HG03196 (cell line): ENCODE measurements around the gene ADAMTS16.

ENCODE experiments used
- ATAC-seq: cut with Tn5 transposase; IDR thresholded peaks from one replicate; pipeline ENCODE4 v1.9.1; 2021; ENCODE audit not compliant: unreplicated experiment

The ADAMTS16 gene

DNA sequence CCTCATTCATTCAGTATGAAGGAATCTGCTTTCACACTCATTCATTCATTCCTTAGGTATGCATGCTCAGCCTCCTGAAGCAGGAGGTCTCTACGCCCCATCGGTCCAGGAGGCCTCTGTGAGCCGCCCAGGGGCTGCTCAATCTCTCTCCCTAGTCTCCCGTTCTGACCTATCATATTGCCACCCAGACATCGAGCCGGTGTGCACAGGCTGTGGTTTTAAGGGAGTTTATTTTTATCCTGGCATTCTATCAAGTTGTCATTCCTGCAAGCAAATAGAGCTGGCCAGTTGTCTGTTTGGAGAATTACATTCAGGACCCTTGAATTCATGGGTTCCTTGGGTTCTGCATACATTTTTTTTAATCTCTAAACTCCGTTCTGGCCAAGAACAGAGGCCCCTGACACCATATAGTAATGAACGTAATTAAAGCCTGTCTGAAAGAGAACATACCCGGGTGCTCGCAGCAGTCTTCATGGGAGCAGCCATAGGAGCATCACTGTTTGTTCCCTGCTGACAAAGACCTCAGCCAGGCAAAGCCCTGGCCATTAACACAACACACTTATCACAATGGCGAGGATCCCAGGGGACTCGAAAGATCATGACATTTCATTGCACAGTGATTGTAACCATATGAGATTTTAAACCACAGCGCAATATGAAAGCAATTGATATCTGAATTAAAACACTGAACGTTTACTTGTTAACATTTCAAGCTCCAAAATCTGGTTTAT, 80.9 kb downstream of the ADAMTS16 start:
- no peak for ATAC-seq

DNA sequence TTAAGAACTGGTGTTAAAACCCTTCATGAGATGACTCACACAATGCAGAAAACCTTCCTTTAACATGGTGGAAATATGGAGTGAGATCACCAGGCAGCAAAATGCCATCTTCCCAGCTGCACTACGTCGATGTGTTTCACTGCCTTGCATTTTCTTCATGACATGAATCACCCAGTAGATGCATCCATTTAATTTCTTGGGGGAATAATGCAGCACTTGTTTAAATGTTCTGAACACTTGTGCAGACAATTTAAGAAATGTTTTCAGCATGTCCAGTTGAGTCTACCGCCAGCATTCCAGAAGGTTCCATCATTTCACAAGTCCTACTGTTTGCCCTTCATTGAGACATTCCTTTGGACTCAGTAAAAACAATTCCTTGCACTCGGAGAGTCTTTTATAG, 81.6 kb downstream of the ADAMTS16 start:
- ATAC-seq: no peak

DNA sequence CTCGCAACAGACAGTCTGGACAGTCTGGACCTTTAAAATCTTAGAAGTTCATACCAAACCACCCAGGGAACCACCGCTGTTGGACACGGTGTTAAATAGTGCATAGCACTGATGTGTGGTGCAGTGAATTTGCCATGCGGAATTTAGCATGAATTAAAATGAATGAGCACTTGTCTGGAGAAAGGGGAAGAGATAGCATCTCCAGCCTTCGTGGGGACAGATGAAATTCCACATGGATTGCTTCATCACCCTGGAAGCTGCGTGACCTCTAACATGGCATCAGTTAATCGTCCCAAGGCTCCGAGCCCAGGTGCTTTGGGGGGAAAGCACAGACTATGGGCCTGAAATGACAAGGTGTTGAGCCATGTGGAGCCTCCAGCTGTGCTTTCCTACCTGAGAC, 91.4 kb downstream of the ADAMTS16 start:
- no peak for ATAC-seq

DNA sequence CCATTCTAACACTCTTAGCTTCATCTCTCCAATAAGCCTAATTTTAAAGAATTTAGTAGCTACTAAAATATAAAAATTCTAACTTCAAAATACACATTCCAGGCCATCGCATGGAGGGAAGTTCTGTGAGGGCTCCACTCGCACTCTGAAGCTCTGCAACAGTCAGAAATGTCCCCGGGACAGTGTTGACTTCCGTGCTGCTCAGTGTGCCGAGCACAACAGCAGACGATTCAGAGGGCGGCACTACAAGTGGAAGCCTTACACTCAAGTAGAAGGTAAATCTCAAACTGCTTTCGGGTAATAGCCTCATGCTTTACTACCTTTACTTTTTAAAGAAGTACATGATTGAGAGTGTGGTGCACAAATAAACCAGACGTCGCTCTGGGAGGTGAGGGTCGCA, 94.8 kb downstream of the ADAMTS16 start:
- no peak for ATAC-seq

DNA sequence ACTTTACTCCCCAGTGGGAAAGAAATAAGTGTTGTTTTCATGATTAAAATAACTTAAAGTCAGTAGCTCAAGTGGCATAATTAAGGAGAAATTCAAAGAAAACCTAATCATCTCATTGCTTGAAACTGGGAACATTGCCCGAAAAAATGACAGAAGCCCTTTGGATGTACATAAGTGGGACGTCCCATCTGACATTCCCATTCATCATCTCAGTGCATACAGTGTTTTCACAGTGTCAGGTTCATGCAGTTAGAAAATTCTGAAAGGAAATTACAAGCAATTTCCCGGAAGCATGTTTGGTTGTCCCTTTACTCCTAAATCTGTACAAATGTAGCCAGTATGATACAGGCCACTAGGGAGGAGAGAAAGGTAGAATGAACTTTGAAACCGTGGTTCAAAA, 95.6 kb downstream of the ADAMTS16 start:
- ATAC-seq: no peak

DNA sequence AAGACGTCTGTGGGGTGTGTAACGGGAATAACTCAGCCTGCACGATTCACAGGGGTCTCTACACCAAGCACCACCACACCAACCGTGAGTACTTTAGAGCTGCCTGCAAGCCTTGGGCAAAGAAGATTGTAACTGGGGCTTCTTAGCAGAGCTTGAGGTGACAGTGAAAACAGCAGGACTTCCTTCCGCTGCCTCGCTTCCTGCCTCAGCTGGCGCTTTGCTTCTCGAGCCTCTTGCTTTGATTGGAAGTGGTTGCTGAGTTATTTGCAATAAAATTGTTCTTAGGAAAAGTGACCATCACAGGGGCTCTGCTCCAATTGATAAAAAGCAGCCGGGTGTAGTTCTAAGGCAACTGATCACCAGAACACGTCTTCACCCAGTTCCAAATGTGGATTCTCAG, 99.1 kb downstream of the ADAMTS16 start:
- ATAC-seq: no peak

DNA sequence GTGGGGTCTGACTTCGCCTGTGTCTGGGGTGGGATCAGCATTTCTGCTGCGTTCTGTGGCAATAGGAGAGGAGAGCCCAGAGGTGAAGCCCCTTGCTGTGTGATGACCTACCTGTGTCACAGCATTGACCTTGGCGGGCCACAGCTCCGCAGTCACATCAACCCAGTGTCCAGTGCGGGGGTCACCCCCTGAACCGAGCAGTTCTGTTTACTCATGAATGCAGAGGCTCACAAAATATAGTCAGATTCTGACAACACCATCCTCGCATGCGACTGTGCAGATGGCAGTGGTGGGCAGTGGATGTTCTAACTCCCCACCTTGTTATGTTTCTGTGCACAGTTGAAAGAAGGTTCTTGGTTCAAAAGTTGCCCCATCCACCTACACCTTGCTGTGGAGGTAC, 100.1 kb downstream of the ADAMTS16 start:
- ATAC-seq: no peak

DNA sequence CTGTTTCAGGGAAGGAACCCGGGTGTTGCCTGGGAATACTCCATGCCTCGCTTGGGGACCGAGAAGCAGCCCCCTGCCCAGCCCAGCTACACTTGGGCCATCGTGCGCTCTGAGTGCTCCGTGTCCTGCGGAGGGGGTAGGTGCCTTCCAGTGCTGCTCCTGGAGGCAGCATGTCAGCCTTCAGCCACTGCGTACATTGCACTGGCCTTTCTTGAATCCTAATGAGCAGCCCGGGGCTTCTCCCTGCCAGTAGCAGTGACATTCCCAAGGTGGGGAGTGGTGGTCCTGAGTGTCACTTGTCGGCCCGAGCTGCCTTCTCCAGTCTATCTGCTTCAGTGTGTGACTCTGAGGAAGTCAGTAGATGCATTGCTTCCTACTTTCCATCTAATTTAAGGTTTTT, 101.9 kb downstream of the ADAMTS16 start:
- no peak for ATAC-seq

DNA sequence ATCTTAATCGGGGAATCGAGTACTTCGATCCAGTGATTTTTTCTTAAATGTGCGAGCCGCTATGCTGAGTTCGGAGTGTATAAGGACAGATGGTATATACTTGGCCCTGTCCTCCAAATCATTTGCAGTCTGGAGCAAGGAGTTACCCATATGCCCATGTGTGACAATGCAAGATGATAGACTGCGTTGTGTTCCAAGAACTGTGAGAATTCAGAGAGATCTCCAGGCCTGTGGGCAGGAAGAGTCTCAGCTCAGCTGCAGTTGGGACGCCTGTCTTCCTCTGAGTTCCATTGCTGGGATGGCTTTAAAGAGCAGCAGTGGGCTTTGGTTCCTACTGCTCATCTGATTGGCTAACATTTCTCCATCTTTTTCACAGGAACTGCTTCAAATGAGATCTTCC, 106.6 kb downstream of the ADAMTS16 start:
- no peak for ATAC-seq

DNA sequence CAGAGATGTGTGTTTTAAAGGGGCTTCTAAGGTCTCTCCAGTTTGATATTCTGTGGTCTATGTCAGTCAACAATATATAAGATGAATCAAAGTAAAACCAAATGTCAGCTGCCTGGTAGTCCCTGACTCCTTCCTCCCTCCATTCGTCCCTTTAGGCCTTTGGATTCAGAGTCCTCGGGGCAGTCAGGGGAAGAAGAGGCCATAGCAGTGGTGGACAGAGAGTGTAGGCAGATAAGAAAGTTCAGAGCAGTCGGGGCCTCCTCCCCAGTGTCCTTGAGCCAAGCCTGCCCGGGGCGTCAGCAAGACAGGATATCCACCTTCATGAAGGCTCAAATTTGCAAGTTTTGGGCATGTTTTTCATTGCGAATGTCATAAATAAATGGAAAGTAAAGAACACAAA, 110.6 kb downstream of the ADAMTS16 start:
- no peak for ATAC-seq

DNA sequence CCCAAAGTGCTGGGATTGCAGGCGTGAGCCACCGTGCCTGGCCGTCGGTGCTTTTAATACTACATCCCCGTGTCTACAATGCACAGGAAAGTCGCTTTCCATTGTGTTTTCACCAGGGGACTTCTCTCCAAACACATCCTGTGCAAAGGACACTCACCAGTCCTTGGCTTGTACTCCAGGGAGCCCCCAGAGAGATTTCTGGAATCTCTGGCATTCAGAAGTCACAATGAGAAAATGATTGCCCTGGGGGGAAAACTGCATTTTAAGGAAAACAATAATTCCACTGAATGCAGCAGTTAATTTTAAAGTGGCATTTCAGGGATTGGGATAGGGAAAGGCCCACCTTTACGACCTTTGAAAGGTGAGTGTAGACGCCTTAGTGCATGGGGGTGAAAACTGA, 112.0 kb downstream of the ADAMTS16 start:
- ATAC-seq: no peak

- ATAC-seq: no peak
Observed at GRCh38 chr5:5257353-5257752, 117.2 kb downstream of the ADAMTS16 start.

- ATAC-seq: no peak
Observed at GRCh38 chr5:5258564-5258963, 118.4 kb downstream of the ADAMTS16 start.

GRCh38 chr5:5264727-5265126, 124.6 kb downstream of the ADAMTS16 start:
- no peak for ATAC-seq

DNA sequence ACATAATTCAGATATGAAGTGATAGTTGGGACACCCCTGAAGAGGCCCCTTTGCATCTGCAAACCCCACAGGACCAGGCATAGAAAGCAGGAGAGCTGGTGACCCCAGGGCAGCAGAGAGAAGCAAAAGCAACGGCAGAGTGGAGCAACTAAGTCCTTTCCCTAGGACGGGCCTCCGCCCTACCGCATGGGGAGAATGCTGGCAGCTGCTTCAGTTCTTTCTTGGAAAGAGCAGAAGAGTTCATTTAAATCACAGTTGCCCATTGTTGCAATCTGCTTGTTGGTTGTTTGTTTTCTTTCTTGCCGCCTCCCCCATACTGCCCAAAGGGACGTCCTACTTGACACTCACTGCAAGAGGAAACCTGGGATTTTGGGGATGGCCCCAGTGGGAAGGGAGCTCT, 126.2 kb downstream of the ADAMTS16 start:
- no peak for ATAC-seq

- no peak for ATAC-seq
Observed at GRCh38 chr5:5270161-5270560, 130.0 kb downstream of the ADAMTS16 start.

- ATAC-seq: no peak
Observed at GRCh38 chr5:5270958-5271785, 131.0 kb downstream of the ADAMTS16 start.

DNA sequence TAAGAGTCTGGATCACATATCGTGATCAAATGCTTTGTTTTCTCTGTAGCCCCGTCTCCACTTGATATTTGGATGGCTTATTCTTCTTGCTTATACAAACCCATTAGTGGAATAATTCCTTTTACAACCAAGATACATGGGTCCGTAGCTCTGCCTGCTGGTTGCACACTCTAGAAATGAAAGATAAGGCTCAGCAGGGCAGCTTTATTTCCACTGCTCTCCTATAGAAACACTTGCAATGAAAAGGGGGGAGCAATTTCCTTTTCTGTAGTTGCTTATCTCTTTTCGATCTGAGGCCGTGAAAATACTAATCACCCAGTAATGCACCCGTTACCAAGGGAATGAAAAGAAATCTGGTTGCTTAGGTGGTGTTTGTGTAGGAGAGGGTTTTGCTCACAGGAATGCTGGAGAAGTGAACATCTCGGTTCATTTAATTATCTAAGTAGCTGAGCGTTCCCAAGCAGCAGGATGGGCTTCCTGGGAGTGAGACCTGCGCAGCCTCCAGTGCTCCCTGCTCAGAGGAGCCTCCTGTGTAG, 131.7 kb downstream of the ADAMTS16 start:
- no peak for ATAC-seq

DNA sequence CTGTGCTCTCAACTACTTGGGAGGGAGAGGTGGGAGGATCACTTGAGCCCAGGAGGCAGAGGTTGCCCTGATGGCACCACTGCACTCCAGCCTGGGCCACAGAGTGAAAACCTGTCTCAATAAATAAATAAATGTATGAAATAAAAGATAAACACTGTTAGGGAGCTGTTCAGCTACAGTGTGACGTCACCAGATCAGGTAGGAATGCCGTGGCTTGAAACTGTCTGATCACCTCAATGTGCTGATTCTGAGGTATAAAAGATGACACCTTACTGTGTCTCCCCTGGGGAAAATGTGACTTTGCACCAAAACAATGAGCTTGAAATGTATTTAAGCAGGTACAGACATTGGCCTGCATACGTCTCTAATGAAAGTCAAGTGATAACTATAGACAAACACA, 133.3 kb downstream of the ADAMTS16 start:
- ATAC-seq: no peak

GRCh38 chr5:5273976-5274375, 133.8 kb downstream of the ADAMTS16 start:
- ATAC-seq: no peak

GRCh38 chr5:5275211-5275610, 135.1 kb downstream of the ADAMTS16 start:
- no peak for ATAC-seq

DNA sequence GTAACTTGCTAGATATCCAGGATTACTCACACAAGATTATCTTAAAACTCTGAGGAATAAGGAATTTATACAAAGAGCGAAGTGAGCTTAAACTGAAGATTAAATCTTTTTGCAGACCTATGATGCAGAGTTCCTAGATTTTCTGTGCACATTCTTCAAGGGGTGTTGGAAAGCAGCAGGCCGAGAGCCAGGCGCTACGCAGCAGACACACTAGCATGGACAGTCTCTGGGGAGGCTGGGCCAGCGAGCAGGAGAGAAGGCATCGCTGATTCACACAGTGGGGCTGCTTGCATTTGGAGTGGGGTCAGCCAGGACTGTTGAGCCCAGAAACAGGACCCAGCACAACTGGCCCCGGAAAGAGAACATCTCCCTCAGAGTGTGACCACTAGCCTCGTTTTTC, 136.3 kb downstream of the ADAMTS16 start:
- ATAC-seq: no peak
